T-cell (primary cell): ENCODE results near the gene MCF2L2. TPM values are rescaled to one million over a fixed set of nuclear protein-coding genes. Genes with fewer than 3 reads are reported as not detected.
"Not testable (repeated sequence)": the region's sequence is repeated elsewhere in the genome, so short reads cannot be mapped to it uniquely, and the experiment has no call there.

Source experiments
- ATAC-seq, 4 experiments: fragments of 200-7000 bp in 3 of 4; fragments of 150-1000 bp in 1 of 4; cut with Tn5 transposase; replicated peaks in 1 of 4; 1 replicate in 3 of 4; 2 replicates in 1 of 4; pipeline ENCODE4 v1.10.0; 2021; ENCODE audit warnings: moderate library complexity in 3 of 4, mild to moderate bottlenecking in 2 of 4, moderate number of reproducible peaks in 1 of 4
- CTCF ChIA-PET, 2 donors: fragments of 300-600 bp; sonication (Branson Sonifier 250); formaldehyde crosslinking; loops; one replicate each; lab custom pipeline; 2022; ENCODE audit warnings: antibody characterized with exemption in 2 of 2; lab: Charles Lee
- POLR2A ChIA-PET, 2 donors: fragments of 300-600 bp; sonication (Branson Sonifier 250); formaldehyde crosslinking; loops; one replicate each; lab custom pipeline; 2022; ENCODE audit warnings: antibody characterized with exemption in 2 of 2; lab: Charles Lee
- DNase-seq, 35 experiments: peaks; one replicate each; pipeline versions ENCODE4 v3.0.0 to v3.0.0-alpha.2; 2013 to 2023
- H3K27ac ChIP-seq: one replicate; pipeline ENCODE4 v1.5.1; 2013; ENCODE audit warnings: low read length
- H3K27me3 ChIP-seq, 2 experiments: replicated peaks in 1 of 2; 1 replicate in 1 of 2; 2 replicates in 1 of 2; pipeline versions ENCODE4 v1.6.1 to v1.7.0; 2013; ENCODE audit warnings: low read length in 1 of 2, mixed read lengths in 1 of 2; ENCODE audit not compliant: control insufficient read depth in 2 of 2, insufficient read depth in 2 of 2; ENCODE audit errors: extremely low read depth in 1 of 2
- H3K36me3 ChIP-seq, 2 donors: 1 replicate in 1 of 2; 2 replicates in 1 of 2; pipeline versions ENCODE4 v1.6.1 to v1.7.0; 2013; ENCODE audit warnings: low read length in 1 of 2; ENCODE audit not compliant: control insufficient read depth in 2 of 2, insufficient read depth in 1 of 2; ENCODE audit errors: extremely low read depth in 1 of 2
- H3K4me1 ChIP-seq, 2 experiments: 1 replicate in 1 of 2; 2 replicates in 1 of 2; pipeline versions ENCODE4 v1.6.1 to v1.7.0; 2013; ENCODE audit warnings: low read length in 2 of 2, mixed read lengths in 1 of 2; ENCODE audit not compliant: insufficient read depth in 2 of 2, control insufficient read depth in 1 of 2; ENCODE audit errors: extremely low read depth in 1 of 2
- H3K4me3 ChIP-seq, 2 donors: 1 replicate in 1 of 2; 2 replicates in 1 of 2; pipeline versions ENCODE4 v1.5.1 to v1.7.0; 2013; ENCODE audit warnings: mild to moderate bottlenecking in 2 of 2, low read length in 1 of 2, moderate library complexity in 1 of 2; ENCODE audit not compliant: control insufficient read depth in 1 of 2; ENCODE audit errors: extremely low read depth in 1 of 2
- H3K9me3 ChIP-seq: 2 replicates; pipeline ENCODE4 v1.7.0; 2013
- H3K27ac Mint-ChIP-seq, 2 donors: one replicate each; pipeline ENCODE4 v1.8.0; 2020 to 2021; ENCODE audit warnings: mild to moderate bottlenecking in 2 of 2, mixed read lengths in 2 of 2
- H3K27me3 Mint-ChIP-seq, 2 donors: one replicate each; pipeline ENCODE4 v1.8.0; 2021 to 2022; ENCODE audit warnings: mixed read lengths in 2 of 2
- H3K36me3 Mint-ChIP-seq: one replicate; pipeline ENCODE4 v1.8.0; 2021; ENCODE audit warnings: mixed read lengths
- H3K4me1 Mint-ChIP-seq, 3 donors: one replicate each; pipeline ENCODE4 v1.8.0; 2020 to 2022; ENCODE audit warnings: mixed read lengths in 3 of 3, mild to moderate bottlenecking in 1 of 3
- H3K4me3 Mint-ChIP-seq, 3 donors: one replicate each; pipeline ENCODE4 v1.8.0; 2020 to 2022; ENCODE audit warnings: mild to moderate bottlenecking in 3 of 3, mixed read lengths in 3 of 3, moderate library complexity in 3 of 3
- H3K9me3 Mint-ChIP-seq, 3 donors: one replicate each; pipeline ENCODE4 v1.8.0; 2020 to 2022; ENCODE audit warnings: mixed read lengths in 3 of 3
- WGBS: methylation state at CpG from one replicate; pipeline ENCODE4 v1.1.5; 2013; ENCODE audit warnings: missing lambda C conversion rate; ENCODE audit not compliant: insufficient coverage; 5-methylcytosine and 5-hydroxymethylcytosine counted together
- total RNA-seq, 35 experiments: library from RNA in 6 of 35; stranded (reverse) in 6 of 35; fragments of 120-200 nt in 1 of 35; gene quantifications; one replicate each; pipeline versions ENCODE4 v1.2.1 to v1.2.4 and lab custom pipeline; 2013 to 2026

Gene MCF2L2
- total RNA-seq, 5 donors from 2014 or later (not counting 1 experiment from before 2014, with no cell fraction given), result 4.8 to 8.1 (median 5.9) TPM

- ChIA-PET CTCF (interaction anchor here in 1 of 2 donors (0.6 kb wide), 1 partner anchor 713 kb away, joined by 5 read pairs; no protein-coding TSS in a partner anchor), POLR2A (interaction anchor here in 1 of 2 donors (0.5 to 0.6 kb wide), 2 partner anchors 122 to 1247 kb away, joined by 3 to 12 read pairs; no protein-coding TSS in a partner anchor)
- H3K9me3 ChIP-seq, result no peaks in the 10 kb centered on the region
- no peak for ATAC-seq
- H3K36me3 ChIP-seq, result no peaks in the 10 kb centered on the region
- H3K4me1 Mint-ChIP-seq, result peaks cover 5 to 15% (median 15%) of the 10 kb centered on the region in 3 donors
- WGBS, result 100% methylated on average over 1 of the region's 5 CpGs
- no peak overlapping the region for H3K4me3 Mint-ChIP-seq
- no peak overlapping the region for H3K4me3 ChIP-seq
- H3K4me1 ChIP-seq, result peaks cover 4 to 12% of the 10 kb centered on the region in 2 experiments
- H3K9me3 Mint-ChIP-seq, result no peaks in the 10 kb centered on the region
- DNase-seq, result no peak
- peaks cover 3 to 32% of the 10 kb centered on the region in 2 experiments for H3K27me3 ChIP-seq
- peaks cover 10 to 22% of the 10 kb centered on the region in 2 donors for H3K27me3 Mint-ChIP-seq
- H3K27ac Mint-ChIP-seq, result no peak overlapping the region
- no peaks in the 10 kb centered on the region for H3K36me3 Mint-ChIP-seq
- no peak overlapping the region for H3K27ac ChIP-seq
Observed at GRCh38 chr3:183182732-183183610, 245.4 kb downstream of the MCF2L2 start.

GRCh38 chr3:183182073-183182472 is 246.3 kb downstream of the MCF2L2 start:
- no peak overlapping the region for H3K27ac ChIP-seq
- DNase-seq (no peak), ATAC-seq (no peak)
- no peaks in the 10 kb centered on the region for H3K9me3 ChIP-seq
- no peaks in the 10 kb centered on the region for H3K36me3 Mint-ChIP-seq
- H3K4me3 Mint-ChIP-seq, result no peak overlapping the region
- no peaks in the 10 kb centered on the region for H3K36me3 ChIP-seq
- no peak overlapping the region for H3K4me3 ChIP-seq
- 94% methylated on average over 2 of the region's 7 CpGs for WGBS
- H3K4me1 ChIP-seq, result peaks cover 4 to 12% of the 10 kb centered on the region in 2 experiments
- no peak overlapping the region for H3K27ac Mint-ChIP-seq
- POLR2A ChIA-PET, result no interaction called here
- CTCF ChIA-PET, result no interaction called here
- H3K9me3 Mint-ChIP-seq, result no peaks in the 10 kb centered on the region
- peaks cover 10 to 22% of the 10 kb centered on the region in 2 donors for H3K27me3 Mint-ChIP-seq
- peaks cover 5 to 15% (median 15%) of the 10 kb centered on the region in 3 donors for H3K4me1 Mint-ChIP-seq
- peaks cover 3 to 38% of the 10 kb centered on the region in 2 experiments for H3K27me3 ChIP-seq

GRCh38 chr3:183181606-183182005 is 246.8 kb downstream of the MCF2L2 start:
- no peaks in the 10 kb centered on the region for H3K36me3 ChIP-seq
- Mint-ChIP-seq H3K27ac (no peak overlapping the region), H3K4me3 (no peak overlapping the region), H3K9me3 (no peaks in the 10 kb centered on the region), H3K36me3 (no peaks in the 10 kb centered on the region), H3K4me1 (peaks cover 5 to 15% (median 15%) of the 10 kb centered on the region in 3 donors), H3K27me3 (peaks cover 13 to 24% of the 10 kb centered on the region in 2 donors)
- no peaks in the 10 kb centered on the region for H3K9me3 ChIP-seq
- ChIA-PET CTCF (interaction anchor here in 1 of 2 donors (0.5 kb wide), 1 partner anchor 560 kb away, joined by 3 read pairs; no protein-coding TSS in a partner anchor), POLR2A (no interaction called here)
- 92% methylated on average over 4 of the region's 5 CpGs for WGBS
- peaks cover 4 to 12% of the 10 kb centered on the region in 2 experiments for H3K4me1 ChIP-seq
- no peak for DNase-seq
- no peak overlapping the region for H3K4me3 ChIP-seq
- no peak overlapping the region for H3K27ac ChIP-seq
- no peak for ATAC-seq
- peaks cover 3 to 42% of the 10 kb centered on the region in 2 experiments for H3K27me3 ChIP-seq

GRCh38 chr3:183180784-183181295 is 247.6 kb downstream of the MCF2L2 start:
- H3K36me3 Mint-ChIP-seq, result no peaks in the 10 kb centered on the region
- WGBS, result 86% methylated on average over 11 of the region's 11 CpGs
- POLR2A ChIA-PET, result no interaction called here
- H3K27ac ChIP-seq, result no peak overlapping the region
- no peak for DNase-seq
- H3K27me3 ChIP-seq, result peaks cover 3 to 45% of the 10 kb centered on the region in 2 experiments
- H3K9me3 ChIP-seq, result no peaks in the 10 kb centered on the region
- no peak overlapping the region for H3K4me3 ChIP-seq
- H3K4me3 Mint-ChIP-seq, result peak overlapping the region in 1 of 3 donors; percentile 77
- H3K36me3 ChIP-seq, result no peaks in the 10 kb centered on the region
- H3K4me1 Mint-ChIP-seq, result peaks cover 5 to 15% (median 15%) of the 10 kb centered on the region in 3 donors
- CTCF ChIA-PET, result no interaction called here
- no peak overlapping the region for H3K27ac Mint-ChIP-seq
- H3K9me3 Mint-ChIP-seq, result no peaks in the 10 kb centered on the region
- ATAC-seq, result no peak
- H3K4me1 ChIP-seq, result peaks cover 4 to 12% of the 10 kb centered on the region in 2 experiments
- peaks cover 20 to 28% of the 10 kb centered on the region in 2 donors for H3K27me3 Mint-ChIP-seq

GRCh38 chr3:183180110-183180783 is 248.2 kb downstream of the MCF2L2 start:
- no peak overlapping the region for H3K27ac ChIP-seq
- Mint-ChIP-seq H3K4me1 (peaks cover 5 to 15% (median 15%) of the 10 kb centered on the region in 3 donors), H3K36me3 (no peaks in the 10 kb centered on the region), H3K27me3 (peaks cover 26 to 33% of the 10 kb centered on the region in 2 donors), H3K4me3 (peak overlapping the region; percentile 22 to 77 (median 62)), H3K9me3 (no peaks in the 10 kb centered on the region), H3K27ac (no peak overlapping the region)
- H3K27me3 ChIP-seq, result peaks cover 3 to 45% of the 10 kb centered on the region in 2 experiments
- H3K4me3 ChIP-seq, result no peak overlapping the region
- ATAC-seq (no peak), DNase-seq (no peak)
- H3K9me3 ChIP-seq, result no peaks in the 10 kb centered on the region
- peaks cover 4 to 12% of the 10 kb centered on the region in 2 experiments for H3K4me1 ChIP-seq
- POLR2A ChIA-PET, result no interaction called here
- 59% methylated on average over 9 of the region's 12 CpGs for WGBS
- H3K36me3 ChIP-seq, result no peaks in the 10 kb centered on the region
- CTCF ChIA-PET, result no interaction called here

GRCh38 chr3:183179550-183179908 is 248.9 kb downstream of the MCF2L2 start:
- H3K27ac ChIP-seq, H3K9me3 ChIP-seq, POLR2A ChIA-PET, H3K9me3 Mint-ChIP-seq, DNase-seq, H3K27ac Mint-ChIP-seq, ATAC-seq, H3K36me3 Mint-ChIP-seq, H3K36me3 ChIP-seq: not testable (repeated sequence)
- H3K4me3 Mint-ChIP-seq, result peak overlapping the region; percentile 62 to 77 (median 63)
- Histone ChIP-seq H3K4me1 (peaks cover 4 to 12% of the 10 kb centered on the region in 2 experiments), H3K27me3 (peaks cover 3 to 45% of the 10 kb centered on the region in 2 experiments), H3K4me3 (peak overlapping the region in 1 of 2 donors; percentile 85)
- 30% methylated on average over 16 of the region's 18 CpGs for WGBS
- CTCF ChIA-PET, result interaction anchor here in 1 of 2 donors (1.4 kb wide), 1 partner anchor 203 kb away, joined by 4 read pairs; no protein-coding TSS in a partner anchor
- H3K4me1 Mint-ChIP-seq, result peaks cover 5 to 15% (median 15%) of the 10 kb centered on the region in 3 donors
- H3K27me3 Mint-ChIP-seq, result peaks cover 32 to 33% of the 10 kb centered on the region in 2 donors
